GM12892 (cell line): ENCODE results near the gene FGFRL1. TPM values are rescaled to one million over a fixed set of nuclear protein-coding genes. Genes with fewer than 3 reads are reported as not detected.

Experiments used
- DNase-seq: peaks from one replicate; pipeline ENCODE4 v3.0.0; 2011; ENCODE audit not compliant: insufficient read length
- FAIRE-seq: peaks from 2 replicates; lab custom pipeline; 2011; peaks lifted over from hg19 to GRCh38; lab: Jason Lieb, UNC
- POLR2A ChIP-seq: IDR thresholded peaks from 2 replicates; pipeline ENCODE4 v1.6.1; 2011; ENCODE audit warnings: low read depth, low read length, control low read depth
- POLR2AphosphoS5 ChIP-seq: IDR thresholded peaks from 2 replicates; pipeline ENCODE4 v1.6.1; 2011; ENCODE audit warnings: low read depth, low read length, control low read depth
- TAF1 ChIP-seq: IDR thresholded peaks from 2 replicates; pipeline ENCODE4 v1.6.1; 2011; ENCODE audit warnings: low read depth, mild to moderate bottlenecking, control low read depth, low read length, borderline replicate concordance
- polyA plus RNA-seq: library from polyadenylated mRNA; unstranded; fragments of >200 nt; gene quantifications from one replicate; pipeline ENCODE4 v1.2.1, GENCODE V29; 2012; ENCODE audit warnings: missing spikeins, inconsistent platforms; ENCODE audit not compliant: missing spikeins

FGFRL1 gene
- 0.89 TPM for polyA plus RNA-seq

DNA sequence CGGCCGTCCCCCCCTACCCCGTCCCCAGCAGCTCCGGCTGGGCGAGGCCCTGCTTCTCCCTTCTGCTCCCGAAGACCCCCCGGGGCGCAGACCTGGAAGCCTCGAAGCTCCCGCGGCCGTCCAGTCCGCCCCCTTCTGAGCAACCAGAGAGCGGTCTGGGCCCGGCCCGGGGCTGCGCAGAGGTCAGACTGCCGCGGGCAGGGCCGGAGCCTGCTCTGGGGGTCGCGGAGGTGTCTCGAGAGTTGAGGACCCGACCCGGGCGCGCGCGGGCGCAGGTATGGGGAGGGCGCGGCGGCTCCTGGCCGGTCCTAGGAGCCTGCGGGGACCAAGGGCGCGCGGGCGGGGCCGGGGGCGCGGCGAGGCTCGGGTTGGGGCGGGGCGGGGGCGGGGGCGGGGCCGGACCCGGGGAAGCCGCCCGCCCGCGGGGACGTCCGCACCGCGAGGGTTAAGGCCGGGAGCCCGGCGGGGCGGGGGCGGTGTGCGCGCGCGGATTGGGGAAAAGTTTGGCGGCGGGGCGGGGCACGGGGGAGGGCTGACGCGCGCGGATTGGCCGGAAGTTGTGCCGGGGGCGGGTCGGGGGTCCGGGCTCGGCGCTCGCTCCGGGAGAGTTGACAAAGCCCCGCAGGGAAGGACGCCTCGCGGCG is at the start of gene FGFRL1:
FGFRL1 (plus strand) TSS at position 605 of the 644 bp plus-strand sequence. CDS start 860 bp downstream, outside the sequence.
- no peak for TF ChIP-seq POLR2A
- TF ChIP-seq TAF1 = no peak
- DNase-seq = peak; percentile 91
- FAIRE-seq = no peak

DNA sequence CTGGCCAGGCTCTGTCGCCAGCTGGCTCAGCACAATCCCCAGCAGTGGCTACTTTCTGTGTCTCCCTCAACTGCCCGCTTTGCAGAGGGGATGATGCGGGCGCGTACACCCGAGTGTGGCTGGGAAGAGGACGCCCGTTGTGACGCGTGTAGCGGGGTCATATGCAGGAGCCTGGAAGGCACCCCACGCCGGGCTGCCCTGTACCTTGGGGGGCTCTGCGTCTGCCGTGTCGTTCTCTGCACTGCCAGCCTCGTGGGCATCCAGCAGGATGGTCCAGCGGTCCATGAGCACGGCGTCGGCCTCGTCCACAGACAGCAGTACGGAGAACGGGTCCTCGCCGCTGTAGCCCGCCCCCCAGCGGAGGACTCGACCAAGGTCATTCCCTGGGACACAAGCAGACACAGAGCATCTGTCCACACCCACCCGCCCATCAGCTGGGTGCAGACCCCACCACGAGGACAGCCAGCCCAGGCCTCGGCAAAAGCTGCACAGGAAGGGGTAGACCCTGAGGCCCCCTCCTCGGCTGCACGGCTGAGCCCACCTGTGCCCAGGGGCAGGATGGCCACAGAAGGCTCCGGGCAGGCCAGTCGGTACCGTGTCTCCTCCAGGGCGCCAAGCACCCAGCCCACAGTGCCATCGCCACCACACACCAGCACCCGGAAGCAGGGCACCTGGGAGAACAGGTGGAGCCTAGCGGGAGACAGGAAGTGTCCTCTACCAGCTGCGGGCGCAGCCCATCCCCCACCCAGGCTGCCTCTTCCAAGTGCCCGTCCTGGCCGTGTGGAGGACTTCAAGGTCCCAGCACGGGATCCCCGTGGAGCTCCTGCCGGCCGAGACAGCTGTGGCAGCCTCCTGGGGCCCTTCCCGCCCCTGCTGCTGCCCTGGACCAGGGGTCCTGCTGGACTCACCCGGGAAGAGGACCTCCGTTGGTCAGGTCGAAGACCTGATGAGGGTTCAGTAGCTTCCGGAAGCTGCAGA is 48.9 kb upstream of the FGFRL1 start:
- DNase-seq (no peak), FAIRE-seq (no peak)

DNA sequence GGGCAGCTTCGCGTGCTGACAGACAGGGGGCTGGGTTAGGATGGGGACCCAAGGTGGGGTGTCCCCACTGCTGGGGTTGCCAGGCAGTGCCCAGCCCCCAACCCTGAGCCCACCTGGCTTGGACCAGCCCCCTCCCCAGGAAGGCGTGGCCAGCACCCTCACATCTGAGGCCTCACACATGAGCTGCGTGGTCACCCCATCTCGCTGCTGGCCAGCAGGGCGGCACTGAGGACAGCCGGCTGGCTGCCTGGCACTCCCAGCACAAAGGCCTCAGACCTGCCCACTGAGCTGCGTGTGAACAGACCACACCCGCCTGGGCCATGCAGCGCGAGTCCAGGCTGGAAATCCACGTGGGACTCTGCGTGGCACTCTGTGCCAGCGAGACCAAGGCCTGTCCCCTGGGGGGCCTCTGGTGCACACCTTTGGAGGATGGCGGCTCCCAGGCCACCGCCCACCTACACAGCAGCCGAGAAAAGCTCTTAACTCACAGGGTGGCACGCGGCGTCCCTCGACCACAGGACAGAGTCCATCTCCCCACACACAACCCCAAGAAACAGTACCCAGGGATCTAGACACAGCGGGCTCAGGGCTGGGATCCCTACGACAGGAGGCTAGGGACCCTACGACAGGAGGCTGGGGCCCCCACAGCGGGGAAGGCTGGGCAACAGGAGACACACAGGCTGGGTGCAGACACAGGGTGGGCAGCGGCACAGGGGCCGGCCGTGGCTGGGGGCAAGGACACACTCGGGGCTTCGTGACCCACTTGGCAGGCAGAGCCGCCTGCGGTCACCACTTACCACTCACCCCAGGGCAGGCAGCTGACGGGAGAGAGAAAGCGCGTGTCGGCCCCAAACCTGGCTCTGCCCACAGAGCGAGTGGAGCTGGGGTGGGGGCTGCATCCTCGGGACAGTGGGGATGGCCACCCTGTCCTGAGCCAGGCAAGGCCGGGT is 47.9 kb upstream of the FGFRL1 start:
- DNase-seq (no peak), FAIRE-seq (no peak)
- no peak for TF ChIP-seq TAF1
- TF ChIP-seq POLR2AphosphoS5 = no peak
- TF ChIP-seq POLR2A = no peak

More for the DNA sequence above, 48.9 kb upstream of the FGFRL1 start:
- no peak for TF ChIP-seq POLR2A
- no peak for TF ChIP-seq TAF1
- TF ChIP-seq POLR2AphosphoS5 = no peak

GRCh38 chr4:964346-965025 is 46.9 kb upstream of the FGFRL1 start:
- TF ChIP-seq TAF1 = no peak
- TF ChIP-seq POLR2AphosphoS5 = no peak
- no peak for TF ChIP-seq POLR2A
- DNase-seq (no peak), FAIRE-seq (no peak)

DNA sequence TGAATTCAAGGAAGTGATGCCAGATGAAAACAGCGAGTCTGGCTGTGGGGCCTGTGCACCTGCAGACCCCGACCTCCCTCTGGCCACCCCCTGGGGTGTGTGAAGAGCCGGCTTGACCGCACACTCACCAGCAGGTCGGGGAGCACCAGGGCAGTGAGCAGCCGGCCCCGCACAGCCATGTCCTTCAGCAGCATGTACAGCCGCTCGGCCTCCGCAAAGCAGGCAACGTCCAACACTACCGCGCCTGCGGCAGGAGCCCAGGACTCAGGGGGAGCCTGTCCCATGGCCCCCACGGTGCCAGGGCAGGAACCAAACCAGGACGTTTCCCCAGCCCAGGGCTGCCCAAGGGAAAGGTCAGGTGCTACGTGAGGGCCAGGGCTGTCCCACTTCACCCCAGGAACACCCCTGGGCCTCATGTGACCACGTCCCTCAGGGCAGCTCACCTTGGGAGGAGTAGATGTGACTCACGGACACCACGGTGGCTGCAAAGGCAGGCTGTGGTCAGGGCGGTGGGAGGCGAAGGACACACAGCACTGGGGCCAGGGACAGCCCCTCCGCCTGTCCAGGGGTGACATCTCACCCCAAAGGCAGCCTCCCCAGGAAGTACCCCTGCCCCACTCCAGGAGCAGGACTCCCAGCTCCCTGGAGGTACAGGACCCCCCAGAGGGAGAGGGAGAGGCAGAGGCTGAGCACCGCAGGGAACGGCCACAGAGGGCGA is 46.2 kb upstream of the FGFRL1 start:
- FAIRE-seq = no peak
- TF ChIP-seq TAF1 = no peak
- no peak for TF ChIP-seq POLR2A
- no peak for TF ChIP-seq POLR2AphosphoS5
- DNase-seq = no peak

DNA sequence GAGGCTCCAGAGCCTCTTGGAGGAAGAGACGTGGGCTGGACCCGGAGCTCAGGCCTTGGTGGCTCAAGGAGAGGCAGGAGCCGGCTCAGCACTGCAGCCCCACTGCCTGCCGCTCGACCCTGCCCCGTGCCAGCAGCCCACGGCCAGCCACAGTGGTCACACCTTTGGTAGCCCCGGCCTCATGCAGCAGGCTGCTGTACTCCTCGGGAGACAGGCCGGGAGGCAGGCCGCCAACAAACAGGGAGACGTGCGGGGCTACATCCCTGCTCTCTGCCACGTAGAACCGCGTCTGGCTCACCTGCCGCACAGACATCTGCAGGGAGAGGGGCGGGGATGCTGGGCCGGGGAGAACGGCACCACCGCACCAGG is 45.7 kb upstream of the FGFRL1 start:
- DNase-seq (no peak), FAIRE-seq (no peak)
- TF ChIP-seq TAF1 (no peak), POLR2A (no peak), POLR2AphosphoS5 (no peak)

- FAIRE-seq (no peak), DNase-seq (no peak)
- no peak for TF ChIP-seq TAF1
These were observed 44.9 kb upstream of the FGFRL1 start for GRCh38 chr4:966266-967112.

DNA sequence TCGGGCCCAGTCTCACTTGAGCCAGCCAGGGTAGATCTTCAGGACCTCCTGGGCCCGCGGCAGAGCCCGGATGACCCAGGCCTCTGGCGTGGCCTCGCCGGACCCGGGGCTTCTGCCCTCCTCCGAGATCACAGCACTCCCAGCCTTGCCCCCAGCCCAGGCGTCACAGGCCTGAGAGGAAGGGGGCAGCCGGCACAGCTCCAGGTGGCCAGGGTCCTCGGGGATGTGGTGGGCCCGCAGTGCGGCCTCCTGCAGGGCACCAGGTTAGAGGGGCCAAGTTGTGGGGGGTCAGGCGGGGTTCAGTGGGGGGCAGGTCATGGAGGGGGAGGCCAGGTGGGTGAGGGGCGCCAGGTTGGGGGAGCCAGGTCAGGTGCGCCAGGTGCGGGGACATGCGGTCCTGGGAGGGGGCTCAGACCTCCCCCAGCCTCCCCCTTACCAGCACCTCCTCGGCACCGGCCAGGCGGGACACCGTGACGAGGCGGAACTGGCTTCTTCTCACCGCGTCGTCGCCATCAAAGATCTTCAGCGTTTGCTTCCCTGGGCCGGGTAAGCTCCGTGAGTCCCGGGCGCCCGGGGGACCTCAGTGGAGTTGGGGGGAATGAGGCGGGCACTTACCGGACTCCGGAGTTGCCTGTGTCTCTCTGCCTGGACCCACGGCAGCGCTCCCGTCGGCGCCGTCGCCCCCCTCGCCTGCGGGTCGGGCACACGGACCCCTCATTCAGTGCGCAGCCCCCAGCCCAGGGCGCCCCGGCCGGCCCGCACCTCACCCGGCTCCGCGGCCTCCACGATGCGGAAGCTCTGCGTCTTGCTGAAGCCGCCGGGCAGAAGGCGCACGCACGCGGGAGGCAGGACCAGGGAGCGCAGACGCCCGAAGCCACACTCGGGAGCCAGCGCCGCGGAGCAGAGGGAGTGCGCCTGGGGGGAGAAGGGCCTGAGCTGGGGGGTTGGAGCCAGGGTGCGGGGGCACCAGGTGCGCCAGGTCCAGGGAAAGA is 44.0 kb upstream of the FGFRL1 start:
- TF ChIP-seq TAF1 (no peak), POLR2AphosphoS5 (no peak), POLR2A (no peak)
- no peak for DNase-seq
- no peak for FAIRE-seq

- FAIRE-seq (no peak), DNase-seq (no peak)
- TF ChIP-seq POLR2AphosphoS5 = no peak
- no peak for TF ChIP-seq TAF1
- no peak for TF ChIP-seq POLR2A
These were observed 43.2 kb upstream of the FGFRL1 start for GRCh38 chr4:968221-968620.
